NCI-H2196 treated with DMSO at 0.1 percent for 48 hours (cell line): ENCODE data around the gene SESN1.

Experiments used
- DNase-seq: peaks from one replicate; lab custom pipeline; 2025; ENCODE audit not compliant: unreplicated experiment; lab: John Stamatoyannopoulos, UW

SESN1 gene

DNA sequence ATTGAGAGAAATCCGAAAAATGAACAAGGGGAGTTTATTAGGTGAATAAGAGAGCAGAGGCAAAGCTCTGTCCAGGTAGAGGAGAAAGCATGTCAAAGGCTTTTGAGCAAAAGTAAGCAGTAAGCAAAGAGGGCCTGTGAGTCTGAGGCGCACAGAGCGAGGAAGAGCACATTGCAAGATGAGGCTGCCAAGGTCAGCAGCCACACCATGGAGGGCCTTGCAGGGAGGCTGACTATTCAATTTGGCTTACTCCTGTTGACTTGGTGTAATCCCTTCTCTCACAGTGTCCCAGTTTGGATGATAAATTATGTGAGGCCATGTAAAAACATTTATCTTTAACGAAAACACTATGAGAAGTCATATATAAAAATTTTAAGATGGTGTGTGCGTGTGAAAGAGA, 32.4 kb downstream of the SESN1 start:
- no peak for DNase-seq

DNA sequence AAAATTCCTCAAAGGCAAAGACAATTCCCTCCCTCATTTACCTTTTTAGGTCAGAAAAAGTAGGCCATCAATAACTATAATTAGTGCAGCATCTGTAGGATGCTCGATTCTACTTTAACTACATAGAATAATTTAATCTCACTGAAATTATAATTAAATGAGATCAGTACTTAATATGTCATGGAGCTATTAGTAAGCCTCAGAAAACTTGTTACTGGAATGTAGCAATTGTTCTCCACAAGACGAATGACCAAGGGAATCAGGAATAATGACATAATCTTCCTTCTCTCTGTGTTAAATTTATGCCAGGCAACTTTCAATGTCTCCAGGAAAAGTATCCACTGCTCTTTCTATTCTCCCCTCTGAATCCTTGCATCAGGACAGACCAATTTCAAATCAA, 34.1 kb downstream of the SESN1 start:
- no peak for DNase-seq

DNA sequence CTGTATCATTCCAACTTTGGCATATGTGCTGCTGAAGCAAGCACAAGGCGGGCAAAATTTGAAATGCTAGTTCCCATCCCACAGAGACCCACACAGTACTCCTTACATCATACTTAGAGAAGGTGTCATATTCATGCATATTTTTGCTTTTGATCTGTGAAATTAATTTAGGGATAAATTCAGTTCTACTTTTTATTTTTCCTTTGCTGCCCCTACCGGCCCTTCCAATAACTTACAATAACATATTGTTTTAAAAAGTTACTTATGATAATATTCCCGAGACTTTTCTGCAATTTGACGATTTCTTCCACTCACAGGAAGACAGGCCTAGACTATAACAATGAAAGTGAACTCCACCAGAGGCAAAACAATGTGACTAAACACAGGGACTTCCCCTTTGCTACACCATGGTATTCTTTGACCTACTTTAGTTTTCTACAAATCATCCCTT, 35.0 kb downstream of the SESN1 start:
- DNase-seq: no peak

DNA sequence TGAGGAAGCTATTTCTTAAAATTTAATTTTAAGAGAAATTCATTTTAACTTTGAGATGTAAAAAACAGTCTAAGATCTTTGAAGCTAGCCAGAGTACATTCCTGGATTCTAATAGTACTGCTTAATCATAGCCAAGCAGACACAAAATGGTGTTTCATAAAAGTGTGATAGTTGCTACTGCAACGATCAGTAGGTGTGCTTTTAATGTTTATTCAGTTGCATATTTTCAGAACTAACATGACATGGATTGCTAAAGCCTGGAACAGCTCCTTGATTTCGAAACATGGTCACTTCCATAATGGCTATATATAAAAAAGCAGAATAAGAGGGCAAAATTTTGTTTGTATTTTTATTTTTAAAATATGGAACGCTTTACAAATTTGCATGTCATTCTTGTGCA, 35.5 kb downstream of the SESN1 start:
- DNase-seq: no peak

DNA sequence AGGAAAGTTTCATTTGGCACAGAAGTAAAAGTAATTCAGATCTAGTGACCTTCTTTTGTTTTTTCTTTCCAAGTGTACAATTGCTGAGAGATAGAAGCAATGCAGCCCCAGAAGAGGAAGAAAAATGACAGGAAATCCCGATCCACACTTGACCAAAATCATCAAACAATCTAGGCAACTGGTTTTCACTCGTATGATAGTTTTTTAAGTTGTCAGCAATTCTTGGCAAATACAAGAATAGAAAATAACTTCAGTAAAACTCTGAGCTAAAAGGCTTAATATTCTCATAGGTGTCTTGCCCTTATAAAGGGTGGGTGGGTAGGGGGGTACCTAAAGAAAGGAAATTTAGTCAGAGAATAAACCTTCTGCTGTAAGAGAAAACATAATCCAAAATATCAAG, 36.0 kb downstream of the SESN1 start:
- no peak for DNase-seq

DNA sequence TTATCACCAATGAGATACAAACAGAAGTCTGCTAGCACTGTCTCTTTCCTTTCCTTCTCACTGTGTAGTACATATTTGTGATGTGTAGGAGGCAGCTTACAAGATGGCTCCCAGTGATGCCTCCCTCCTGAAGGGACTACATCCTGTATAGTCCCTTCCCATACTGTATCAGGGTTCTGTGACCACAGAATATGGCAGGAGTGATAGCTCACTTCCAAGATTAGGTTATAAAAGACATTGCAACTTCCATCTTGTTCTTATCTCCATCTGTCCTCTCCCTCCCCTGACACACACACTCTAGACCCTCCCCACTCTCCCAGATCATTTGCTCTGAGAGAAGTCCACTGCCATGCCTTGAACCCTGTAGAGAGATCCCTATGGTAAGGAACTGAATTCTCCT, 38.0 kb downstream of the SESN1 start:
- DNase-seq: no peak

DNA sequence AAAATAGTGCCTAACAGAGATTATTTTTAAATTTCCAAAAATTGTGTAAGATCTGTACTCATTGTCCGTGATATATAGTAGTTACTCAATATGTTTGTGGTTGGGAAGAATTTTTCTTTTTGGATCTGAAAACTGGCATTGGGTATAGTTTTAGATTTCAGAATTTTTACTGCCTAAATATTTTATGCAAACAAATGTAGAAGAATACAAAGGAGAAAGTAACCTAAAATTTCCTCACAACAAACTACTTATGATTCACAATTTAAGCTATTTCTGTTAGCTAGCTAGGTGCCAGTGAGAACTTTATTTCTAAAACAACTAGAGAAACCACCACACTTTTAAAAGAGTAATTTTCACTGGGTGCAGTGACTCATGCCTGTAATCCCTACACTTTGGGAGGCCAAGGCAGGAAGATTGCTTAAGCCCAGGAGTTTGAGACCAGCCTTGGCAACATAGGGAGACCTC, 38.8 kb downstream of the SESN1 start:
- no peak for DNase-seq

DNA sequence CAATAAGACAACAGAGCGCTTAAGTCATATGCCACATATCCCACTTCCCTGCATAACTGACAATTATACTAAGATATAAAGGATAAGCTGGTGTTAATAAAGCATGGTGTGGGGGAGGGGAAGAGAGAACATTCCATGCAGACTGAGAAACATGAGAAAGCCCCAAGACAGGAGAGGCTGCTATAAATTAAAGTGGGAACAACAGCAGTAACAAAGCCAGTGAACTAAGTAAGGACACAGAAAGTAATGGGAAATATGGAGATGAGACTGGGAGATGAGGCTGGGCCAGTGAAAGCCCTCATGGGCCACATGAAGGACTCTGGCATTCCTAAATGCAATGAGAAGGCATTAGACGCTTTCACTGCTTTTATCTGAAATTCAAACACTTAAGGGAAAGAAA, 41.3 kb downstream of the SESN1 start:
- DNase-seq: no peak

DNA sequence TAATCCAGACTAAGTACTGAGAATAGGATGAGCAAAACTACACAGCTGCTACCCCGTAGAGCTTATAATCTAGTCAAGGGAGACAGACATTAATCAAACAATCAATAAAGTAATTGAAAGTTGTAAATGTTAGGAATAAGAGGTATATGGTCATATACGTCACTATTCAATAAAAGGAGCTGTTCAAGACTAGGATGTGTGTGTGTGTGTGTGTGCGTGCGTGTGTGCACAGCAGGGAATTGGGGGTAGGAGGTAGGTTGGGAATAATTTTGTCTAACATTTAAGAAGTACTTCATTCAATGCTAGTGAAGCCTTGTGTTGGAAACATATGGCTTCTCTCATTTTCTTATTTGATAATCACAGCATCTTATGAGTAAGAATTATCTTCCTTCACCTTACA, 41.8 kb downstream of the SESN1 start:
- DNase-seq: no peak

DNA sequence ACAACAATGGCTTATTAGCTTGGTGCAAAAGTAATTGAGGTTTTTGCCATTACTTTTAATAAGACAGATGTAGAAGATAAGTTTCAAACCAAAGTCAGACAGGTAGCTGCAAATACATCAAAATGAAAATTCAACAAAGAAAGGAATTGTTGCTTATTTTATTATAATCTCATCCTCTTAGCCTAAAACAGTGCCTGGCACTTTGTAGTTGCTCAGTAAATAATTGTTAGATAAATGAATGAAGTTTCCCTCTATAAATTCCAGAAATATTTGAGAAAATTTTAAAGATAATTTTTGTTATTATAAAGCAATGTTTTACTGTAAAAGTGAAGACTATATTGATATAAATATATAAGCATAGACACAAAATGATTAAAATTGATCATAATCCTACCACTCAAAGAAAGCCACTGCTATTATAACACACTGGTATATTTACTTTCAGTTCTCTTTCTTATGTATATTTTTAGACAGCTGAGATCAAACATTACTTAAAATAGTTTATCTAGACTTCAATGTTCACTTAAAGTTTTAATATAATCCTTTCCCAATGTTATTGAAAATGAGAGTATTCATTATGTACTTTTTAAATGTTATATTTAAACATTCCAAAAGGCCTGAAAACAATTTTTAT, 42.5 kb downstream of the SESN1 start:
- DNase-seq: no peak

DNA sequence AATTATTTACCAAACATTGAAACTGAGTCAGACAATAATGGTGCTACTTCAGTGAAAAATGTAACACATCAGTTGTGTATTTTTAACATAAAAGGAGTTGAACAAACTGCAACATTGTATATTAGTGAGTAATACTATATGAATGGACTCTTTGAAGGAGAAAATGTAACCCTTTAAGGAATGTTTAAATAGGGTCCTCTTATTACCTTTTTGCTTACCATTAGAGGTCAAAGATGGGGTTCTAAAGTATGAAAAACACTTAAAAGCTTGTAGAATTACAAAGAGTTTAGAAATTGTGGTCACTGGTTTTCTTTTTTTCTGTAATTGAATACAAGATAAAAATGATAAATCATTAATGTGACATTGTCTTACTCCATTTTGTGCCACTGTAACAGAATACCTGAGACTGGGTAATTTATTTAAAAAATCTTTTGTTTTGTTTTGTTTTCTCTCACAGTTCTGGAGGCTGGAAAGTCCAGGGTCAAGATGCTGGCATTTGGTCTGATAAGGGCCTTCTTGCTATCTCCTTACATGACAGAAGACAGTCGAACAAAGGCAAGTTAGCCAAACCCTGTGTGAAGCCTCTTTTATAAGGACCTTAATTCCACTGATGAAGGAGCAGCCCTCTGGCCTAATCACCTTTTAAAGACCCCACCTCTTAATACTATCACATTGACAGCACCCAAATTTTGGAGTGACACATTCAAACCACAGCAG, 43.2 kb downstream of the SESN1 start:
- DNase-seq: no peak

DNA sequence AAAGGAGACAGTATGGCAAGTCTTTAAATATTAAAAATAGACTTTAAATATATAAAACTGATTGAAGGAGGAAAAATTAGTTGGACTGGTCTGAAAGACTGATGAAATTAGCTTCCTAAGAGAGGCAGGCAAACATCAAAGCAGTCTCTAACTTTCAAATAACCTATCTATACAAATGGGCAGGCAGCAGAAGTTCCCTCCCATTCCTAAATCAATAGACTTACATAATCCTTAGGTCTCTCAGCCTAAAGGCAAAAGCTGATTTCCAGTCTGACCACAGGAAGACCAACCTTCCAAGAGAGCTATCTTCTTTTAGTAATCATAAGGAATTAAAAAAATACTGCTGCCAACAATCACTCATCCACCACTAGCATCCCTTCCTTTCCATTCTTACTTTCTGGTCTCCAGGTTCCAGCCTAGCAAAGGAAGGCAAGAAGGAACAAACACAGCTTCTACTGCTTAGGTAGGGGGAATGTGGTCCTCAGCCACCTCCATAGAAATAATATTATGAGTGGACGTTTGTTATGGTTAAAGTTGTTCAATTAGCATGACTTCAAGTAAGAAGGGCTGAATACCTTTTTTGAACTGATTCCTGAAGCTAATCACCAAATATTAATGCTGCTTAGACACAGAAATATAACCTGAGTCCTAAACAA, 44.1 kb downstream of the SESN1 start:
- DNase-seq: no peak

DNA sequence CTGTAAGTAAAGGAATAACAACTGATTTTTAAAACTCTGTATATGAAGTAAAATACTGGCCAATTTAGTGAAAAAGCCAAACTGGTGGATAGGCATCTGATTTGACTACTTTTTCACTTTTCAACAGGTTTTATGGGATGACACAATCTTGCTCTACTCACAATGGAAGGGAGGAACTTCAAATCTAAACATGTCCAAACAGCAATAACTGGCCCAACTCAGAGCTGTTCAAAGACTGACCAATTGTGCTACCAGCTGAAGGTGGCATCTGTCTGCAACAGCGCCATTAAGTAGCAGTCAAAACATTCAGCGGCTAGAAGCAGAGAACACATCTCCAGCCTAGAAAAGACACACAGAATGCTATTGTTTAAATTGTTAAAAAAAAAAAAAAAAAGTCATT, 44.6 kb downstream of the SESN1 start:
- DNase-seq: no peak

DNA sequence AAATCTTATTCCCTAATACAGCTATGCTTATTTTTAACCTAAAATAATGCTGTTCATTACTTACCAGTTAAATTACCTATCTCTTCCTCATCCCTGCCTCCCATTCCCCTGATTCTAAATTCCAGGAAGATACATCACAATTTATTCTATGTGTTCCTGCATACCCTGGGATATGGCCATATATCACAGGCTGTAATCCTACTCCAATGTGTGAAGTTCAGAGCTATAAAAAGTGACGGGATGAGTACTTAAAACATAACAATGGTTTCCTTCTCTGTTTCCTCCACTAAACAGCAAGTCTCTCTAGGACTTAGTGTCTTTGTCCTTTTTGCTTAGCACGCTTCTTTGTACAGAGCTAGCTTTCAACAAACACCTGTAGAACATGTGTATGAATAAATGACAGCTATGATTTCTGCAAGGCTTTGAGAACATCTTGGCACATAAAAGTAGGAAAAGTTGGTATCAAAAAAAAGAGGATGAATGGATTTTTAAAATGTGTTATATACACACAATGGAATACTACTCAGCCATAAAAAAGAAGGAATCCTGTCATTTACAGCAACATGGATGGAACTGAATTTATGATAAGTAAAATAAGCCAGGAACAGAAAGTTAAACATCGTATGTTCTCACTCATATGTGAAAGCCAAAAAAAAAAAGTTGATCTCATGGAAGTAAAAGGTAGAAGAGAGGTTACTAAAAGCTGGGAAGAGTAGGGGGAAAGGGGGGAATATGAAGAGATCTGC, 45.8 kb downstream of the SESN1 start:
- no peak for DNase-seq

DNA sequence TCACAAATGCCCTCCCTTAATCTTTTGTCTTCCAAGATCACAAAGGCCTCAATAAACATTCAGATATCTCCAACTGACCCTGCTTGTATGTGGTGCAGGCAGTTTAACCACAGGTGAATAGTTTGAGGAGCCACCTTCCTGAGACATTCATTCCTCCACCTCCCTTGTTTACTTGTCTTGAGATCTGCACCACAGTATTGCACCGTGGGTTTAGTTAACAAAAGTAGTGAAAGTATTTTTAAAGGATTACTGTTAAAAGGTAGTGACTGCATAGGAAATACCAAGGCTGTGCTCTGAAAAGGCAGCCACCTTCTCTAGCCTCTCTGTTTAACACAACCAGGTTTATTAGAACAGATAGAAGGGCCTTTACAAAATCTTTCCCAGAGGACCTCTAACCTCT, 46.5 kb downstream of the SESN1 start:
- DNase-seq: no peak

DNA sequence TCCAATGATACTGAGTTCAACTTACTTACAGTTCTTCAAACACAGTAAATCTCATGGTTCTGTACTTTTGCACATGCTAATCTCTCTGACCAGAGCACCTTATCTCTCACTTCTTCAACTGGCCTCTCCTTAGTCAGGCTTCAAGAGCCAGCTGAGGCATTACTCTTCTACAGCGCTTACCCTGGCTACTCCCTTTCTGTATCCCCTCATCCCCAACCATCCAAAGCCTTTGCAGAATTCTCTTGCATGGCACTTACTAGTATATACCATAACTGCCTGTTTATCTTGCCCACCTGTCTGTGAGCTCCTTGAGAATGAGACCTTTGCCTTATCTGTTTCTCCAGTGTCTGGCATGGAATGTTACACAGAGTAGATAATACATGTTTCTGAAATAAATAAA, 49.2 kb downstream of the SESN1 start:
- no peak for DNase-seq

DNA sequence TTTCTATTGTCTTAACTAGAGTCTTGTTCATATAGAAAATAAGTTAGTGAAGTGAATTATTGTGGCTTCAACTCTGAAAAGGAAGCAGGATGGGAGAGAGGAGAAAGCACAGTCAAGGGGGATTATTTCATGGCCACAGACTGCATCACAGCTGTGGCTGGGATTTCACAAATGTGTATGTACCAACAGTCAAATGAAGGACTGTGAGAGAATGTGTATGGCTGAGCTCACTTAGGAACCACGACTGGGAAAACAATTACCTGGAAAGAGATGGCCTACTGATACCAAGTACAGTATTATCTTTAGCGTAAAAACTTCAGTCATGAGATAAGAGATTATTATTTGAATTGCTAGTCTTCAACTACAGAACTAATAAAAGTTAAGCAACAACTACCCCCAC, 54.9 kb downstream of the SESN1 start:
- no peak for DNase-seq

DNA sequence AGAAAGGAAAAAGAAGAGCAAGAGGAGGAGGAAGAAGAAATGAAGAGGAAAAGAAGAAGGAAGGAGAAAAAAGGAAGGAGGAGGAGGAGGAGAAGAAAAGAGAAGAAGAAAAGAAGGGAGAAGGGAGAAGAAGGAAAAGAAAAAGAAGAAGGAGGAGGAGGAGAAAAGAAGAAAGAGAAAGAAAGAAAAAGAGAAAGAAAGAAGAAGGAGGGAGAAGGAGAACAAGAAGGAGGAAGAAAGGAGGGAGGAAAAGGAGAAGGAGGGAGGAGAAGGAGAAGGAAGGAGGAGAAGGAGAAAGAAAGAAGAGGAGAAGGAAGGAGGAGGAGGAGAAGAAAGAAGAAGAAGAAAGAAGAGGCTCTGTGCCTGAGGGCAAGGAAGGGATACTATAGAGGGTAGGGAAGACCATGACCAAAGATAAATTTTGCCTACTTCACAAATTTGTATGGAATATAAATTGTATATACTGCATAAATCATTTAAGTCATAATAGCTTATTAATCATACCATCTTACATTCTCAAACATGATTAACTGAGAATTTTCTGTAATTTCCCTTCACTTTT, 55.7 kb downstream of the SESN1 start:
- DNase-seq: no peak

DNA sequence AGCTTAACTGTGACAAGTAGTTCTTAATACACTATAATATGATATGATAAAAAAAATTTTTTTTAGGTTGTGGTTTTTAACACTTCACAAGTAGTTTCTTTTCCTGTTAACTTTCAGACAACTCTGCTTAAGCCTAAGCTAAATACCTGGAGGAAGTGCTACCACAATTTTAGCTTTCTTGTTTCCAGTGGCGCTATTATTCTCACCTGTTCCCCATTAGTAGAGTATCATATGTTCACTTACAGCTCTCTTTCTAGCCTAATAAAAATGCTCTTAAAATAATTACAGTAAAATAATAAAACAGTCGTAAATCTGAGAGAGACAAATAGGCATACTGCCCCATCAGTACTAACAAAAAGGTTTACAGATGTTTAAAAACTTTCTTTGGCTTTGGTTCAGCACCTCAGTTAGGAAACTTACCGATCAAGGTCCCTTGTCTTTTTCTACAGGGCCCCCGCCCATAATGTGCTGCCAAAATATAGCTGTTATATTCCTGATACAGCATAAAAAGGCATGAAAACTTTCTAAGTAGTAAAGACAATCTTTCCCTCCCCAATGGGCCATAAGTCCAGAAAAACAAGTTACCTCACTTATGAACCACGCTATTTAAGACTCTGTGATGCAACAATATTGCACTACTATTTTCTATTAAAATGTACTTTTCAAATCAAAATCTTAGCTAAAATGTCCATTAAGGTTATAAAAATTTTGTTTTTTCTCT, 57.9 kb downstream of the SESN1 start:
- no peak for DNase-seq

DNA sequence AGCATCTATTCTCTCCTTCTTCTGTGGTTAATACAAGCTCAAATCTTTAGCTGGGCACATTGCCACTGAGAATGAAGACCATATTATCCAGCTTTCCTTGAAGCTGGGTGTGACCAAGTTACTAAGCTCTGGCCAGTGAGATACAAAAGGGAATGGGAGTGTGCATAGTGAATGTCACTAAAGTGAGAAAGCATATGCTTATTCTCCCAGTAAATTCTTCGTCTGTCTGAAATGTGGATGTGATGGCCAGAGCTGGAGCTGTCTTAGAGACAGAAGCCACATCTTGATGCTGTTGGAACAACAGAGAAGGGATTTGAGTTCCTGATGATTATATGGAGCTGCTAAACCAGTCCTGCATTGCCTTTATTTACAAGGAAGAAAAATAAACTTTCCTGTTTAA, 60.1 kb downstream of the SESN1 start:
- DNase-seq: no peak

DNA sequence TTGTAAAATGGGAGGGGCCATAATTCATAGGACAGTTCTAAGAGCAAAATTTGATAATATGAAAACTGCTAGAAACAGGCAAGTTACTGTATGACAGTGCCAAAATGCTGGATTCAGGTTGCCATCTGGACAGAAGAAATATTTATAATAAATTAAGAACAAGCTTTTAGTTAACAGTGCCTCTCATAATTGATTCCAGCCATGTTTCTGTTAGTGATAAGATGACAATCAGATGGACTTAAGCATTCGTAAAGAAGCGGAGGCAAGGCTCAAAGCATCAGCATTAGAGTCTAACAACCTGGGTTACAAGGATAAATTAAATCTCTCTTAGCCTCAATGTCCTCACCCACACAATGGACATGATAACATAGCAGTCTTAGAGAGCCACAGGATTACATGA, 61.0 kb downstream of the SESN1 start:
- no peak for DNase-seq
